Measurements from ENCODE around the gene LTBP2.

Gene LTBP2

DNA sequence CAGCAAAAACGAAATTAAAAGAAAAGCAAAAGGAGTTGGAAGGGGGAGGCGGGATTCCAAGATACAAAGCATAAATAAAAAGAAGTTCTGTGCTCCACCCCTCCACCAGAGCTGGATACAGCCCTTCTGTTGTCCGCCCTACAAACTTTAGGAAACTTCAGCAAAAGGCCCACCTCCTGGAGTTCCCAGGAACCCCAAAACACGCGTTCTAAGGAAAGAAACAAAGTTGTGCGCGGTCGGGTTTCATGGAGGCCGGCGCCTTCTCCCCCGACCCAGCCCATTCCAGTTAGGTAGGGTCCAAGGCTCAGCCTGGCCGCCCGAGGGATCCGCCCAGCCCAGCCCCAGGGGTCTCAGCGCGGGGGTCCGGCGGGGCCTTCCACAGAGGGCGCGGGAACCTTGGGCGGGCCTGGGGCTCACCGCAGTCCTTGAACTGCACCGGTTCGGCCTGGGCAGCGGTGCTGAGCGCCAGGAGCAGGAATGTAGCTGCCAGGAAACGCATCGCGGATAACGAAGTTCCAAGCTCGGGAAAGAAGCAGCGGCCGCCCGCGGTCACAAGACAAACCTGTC lies 119.2 kb downstream of the LTBP2 start, which contains the start of gene NPC2:
TSS of gene NPC2 (minus strand) at position 530 of the 567 bp plus-strand sequence. CDS start at position 499, 31 bp downstream.
- no peak for DNase-seq (ENCODE audit: extremely low read depth in 1 of 2, low read depth in 1 of 2)

DNA sequence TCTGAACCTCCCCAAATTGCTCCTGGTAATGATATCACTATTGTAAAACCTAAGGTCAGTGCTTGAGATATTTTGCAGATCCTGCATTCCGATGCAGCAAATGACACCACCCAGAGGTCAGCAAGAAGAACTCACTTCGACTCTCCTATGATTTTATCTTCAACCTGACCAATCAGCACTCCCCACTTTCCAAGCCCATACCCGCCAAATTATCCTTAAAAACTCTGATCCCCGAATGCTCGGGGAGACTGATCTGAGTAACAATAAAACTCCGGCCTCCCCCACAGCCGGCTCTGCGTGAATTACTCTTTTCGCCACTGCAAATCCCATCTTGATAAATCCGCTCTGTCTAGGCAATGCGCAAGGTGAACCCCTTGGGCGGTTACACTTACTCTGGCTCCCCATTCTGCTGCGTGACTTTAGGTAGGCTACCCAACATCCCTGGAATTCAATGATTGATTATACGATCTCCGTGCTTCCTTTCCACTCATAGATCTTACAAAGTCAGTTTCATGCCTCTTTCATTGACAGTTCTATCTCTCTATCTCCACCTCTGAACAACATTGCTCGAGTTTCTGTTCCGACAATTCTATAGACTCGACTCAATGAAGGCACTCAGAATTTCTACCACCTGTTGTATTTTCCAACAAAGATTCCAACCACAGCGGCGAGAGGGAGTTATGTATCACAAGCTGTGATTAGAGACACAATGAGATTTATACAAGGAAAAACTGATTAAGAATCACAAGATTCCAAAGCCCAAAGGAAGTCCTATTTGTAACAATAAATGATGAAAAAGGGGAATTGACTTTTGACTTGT lies 119.9 kb downstream of the LTBP2 start:
- no peak for DNase-seq (ENCODE audit: extremely low read depth in 1 of 2, low read depth in 1 of 2)

DNA sequence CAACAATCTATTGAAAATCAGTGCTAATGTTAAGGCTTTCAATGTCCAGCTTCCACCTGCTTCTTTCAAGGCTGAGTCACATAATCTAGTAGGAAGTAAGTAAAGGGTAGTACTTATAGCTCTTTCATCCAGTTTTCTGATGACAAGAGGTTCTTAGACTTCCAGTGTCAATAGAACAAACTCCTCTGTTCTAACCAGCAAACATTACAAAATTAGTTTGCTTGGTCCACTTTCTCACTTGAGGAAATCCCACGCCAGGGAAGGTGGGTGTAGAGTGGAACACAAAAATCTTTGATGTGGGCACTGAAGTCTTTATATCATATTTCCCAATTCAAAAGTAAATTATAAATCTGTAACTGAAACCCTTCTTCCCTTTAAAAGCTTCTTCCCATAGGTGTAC lies 121.6 kb downstream of the LTBP2 start:
- DNase-seq (ENCODE audit: extremely low read depth in 1 of 2, low read depth in 1 of 2), result no peak

DNA sequence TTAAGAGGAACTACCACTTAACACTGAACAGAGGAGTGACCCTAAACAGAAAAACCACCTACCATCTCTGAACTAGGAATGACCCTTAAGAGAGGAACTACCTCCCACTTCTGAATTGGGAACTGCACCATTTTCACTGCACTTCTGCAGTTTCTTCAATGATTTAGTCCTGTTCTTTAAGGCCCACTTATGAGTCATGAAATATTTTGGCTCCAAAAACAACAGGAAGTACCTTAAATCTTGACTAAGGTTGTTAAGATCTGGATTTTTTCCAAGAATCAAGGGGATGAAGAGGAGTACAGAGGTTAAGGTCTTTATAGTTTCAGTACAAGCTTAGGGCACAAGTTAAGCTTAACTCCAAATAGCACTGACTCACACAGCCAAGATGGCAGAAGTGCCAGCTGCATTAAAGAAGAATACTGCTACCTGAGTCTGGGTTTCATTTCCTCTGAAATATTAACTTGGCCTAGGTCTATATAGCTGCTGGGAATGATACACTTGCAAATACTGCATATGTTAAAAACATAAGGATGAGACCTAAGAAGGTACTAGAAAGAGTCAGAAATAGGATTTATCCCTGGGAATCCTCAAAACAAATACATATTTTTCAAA lies 123.1 kb downstream of the LTBP2 start:
- DNase-seq (ENCODE audit: extremely low read depth in 1 of 2, low read depth in 1 of 2), result no peak

DNA sequence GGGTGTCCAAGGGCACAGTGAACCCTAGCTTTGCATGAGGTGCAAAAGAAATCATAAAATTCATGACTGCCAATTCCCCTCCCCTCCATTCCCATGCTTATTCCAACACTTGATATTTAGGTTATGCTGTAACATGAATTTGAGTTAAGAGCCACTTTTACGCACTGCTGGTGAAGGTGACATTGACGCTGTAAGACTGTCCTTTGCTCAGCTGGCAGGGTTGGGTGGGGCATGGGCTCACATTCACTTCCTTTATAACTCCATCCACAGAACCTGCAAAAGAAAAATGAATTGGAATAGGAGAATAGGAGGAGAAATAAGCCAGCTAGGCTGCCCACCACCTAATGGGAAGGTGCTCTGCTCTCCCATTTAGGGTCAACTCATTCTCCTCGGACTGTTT lies 125.9 kb downstream of the LTBP2 start:
- no peak for DNase-seq (ENCODE audit: extremely low read depth in 1 of 2, low read depth in 1 of 2)

DNA sequence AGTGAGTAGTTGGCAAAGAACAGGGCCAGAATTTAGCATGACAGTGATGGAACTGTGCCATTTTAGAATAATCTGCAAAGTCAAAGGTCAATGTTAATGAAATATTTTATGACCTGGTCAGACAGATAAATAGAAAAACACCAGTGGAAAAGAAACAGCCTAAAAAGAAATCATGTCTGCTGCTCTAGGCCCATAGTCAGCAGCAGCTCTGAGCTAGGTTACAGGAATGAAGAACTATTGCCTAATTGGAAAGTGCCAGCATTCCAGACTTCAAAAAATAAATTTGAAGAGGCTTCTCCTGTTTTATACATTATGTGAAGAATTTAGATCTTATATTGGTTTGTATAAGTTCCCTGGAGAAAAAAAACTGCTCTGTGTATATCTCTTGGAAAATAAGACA lies 128.7 kb downstream of the LTBP2 start:
- DNase-seq (ENCODE audit: extremely low read depth in 1 of 2, low read depth in 1 of 2), result no peak

DNA sequence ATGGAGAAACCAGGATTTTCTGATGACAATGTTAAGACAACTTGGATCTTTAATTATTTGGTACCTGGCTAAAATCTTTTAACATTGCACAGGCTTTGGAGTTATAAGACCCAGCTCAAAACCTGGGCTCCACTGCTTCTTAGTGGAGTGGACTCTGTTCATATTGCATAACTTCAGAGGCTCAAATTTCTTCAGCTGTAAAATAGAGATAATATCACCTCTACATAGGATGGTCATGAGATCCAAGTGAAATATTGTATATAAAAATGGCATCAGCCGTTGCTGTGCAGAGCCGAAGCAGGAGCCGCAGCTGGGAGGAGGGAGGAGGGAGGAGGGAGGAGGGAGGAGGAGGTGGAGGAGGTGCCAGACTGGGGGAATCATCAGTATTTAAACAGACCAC lies 129.5 kb downstream of the LTBP2 start:
- DNase-seq (ENCODE audit: extremely low read depth in 1 of 2, low read depth in 1 of 2), result no peak

DNA sequence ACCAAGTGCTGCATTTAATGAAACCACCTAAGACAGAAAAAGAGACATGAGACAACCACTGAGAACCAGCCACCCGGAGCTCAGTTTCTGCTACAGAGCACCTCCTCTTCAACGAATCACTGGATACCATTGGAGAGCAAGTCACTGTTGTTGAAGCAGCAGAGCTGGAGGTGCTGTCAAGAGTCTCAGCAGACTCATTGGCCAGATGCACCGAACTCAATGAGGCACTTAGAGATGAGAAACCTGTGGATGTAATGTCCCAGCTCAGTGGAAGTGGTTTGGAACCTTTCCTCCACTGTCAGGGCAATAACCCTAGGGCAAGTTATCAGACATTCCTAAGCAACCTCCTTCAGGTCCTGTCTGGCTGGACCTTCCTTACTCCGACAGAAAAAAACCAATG lies 132.0 kb downstream of the LTBP2 start:
- DNase-seq (ENCODE audit: extremely low read depth in 1 of 2, low read depth in 1 of 2), result no peak

DNA sequence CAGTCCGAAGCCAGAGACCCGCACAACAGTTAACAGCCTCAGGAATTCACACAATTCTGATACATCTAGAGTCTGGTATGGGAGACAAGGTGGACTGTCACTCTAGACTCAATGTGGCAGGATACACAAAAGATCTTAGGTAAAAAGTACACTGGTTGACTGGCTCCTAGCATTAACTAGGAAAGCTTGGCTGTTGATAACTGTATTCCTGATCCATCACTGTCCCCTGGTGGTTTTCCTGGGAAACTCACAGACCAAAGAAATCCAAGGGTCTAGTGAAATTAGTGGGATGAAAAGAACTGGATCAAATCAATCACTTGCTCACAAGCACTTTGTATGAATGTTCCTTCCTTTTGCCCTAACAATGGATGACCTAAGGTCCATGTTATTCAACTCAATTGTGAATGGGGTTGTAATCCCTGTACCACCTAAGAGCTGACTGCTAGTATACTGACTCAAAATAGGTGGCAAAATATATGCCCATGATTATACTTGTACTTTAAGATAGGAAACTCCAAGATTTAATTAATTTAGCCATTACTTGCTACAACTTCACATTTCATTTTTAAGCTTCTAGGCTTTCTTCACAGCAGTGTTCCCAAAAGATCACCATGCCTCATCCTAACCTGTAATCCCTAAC lies 132.9 kb downstream of the LTBP2 start:
- DNase-seq (ENCODE audit: extremely low read depth in 1 of 2, low read depth in 1 of 2), result no peak

DNA sequence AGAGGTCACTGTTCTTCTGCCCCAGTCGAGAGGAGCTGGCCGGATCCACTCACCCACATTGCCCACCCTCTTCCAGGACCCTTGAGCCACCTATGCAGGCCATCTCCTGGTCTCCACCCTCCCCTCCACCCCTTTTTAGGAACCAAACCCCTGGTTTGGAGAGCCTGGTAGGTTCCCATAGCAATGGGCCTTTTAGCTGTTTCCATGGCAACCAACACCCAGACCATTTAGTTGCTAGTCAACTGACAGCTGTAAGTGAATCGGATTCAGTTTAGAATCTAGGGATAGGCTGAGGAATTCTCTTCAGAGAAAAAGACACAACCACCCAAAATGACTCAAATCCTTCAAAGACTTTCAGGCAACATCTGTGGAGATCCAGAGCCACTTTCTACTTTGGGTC lies 135.4 kb downstream of the LTBP2 start:
- DNase-seq (ENCODE audit: extremely low read depth in 1 of 2, low read depth in 1 of 2), result no peak

DNA sequence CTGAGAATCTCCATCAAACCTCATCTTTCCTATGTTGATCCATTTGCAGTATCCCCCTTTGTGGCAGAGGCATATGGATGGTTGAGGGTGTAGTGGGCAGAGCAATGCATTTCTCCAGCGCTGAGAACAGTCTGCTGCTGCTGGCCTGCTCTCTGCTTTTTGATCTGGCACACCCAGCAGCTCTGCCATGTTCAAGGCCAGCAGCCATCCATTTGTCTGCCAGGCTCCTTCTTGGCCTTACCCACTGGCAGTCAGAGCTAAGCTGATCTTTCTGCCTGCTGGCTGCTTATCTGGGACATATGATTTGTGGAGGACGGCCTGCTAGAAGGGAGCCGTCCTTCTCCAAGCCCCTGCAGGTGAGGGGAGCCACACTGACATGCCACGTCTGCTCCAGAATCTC lies 135.9 kb downstream of the LTBP2 start:
- DNase-seq (ENCODE audit: extremely low read depth in 1 of 2, low read depth in 1 of 2), result no peak

DNA sequence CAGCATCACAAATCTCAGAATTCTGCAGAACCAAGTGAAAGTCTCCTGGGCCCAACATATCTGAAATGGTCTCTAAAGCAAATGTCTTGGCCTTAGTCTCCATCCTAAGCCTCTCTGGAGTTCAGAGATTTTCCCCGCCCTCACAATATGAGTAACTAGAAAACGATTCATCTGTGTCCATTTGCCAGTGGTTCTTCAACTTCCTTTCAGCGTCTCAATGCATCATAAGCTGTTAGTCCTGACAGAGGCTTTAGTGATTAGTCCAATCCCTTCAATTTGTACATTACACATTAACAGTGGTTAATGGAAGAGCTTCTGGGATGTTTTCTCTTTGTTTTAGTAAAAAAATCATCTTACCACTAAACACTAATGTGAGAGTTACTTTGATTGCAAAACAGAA lies 136.4 kb downstream of the LTBP2 start:
- DNase-seq (ENCODE audit: extremely low read depth in 1 of 2, low read depth in 1 of 2), result no peak

DNA sequence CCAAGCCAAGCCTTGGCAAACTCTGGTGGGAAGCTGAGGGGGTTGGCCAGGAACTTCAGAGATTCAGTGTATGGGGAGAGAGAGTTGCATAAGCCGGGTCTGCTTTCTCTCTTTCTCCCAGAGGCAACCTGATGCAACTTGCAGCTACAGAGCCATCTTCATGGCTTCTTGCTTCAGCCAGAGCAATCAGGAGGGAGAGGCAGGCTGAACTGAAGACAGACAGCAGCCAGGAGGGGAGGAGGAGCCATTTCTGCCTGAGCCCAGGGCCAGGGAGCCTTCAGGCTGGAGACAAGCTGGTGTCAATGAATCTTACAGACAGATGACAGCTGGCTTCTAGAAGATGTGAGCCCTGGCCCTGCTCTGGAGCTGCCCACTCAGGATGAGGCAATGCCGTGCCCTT lies 137.7 kb downstream of the LTBP2 start:
- DNase-seq (ENCODE audit: extremely low read depth in 1 of 2, low read depth in 1 of 2), result no peak

DNA sequence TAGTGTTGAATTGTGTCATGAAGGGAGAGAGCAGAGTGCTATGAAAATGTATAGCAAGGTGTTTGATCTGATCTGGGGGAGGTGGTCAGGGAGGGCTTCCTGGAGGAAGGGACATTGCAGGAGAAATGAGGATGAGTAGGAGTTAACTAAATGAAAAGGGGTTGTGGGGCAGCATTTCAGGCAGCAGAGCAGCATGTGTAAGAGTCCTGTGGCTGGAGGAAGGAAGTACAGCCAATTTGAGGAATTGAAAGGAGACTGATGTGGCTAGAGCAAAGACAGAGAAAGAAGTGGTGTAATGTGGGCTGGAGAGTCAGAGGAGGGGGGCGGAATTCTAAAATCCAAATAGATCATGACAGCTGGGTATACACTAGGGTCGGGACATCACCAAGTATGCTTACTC lies 139.4 kb downstream of the LTBP2 start:
- DNase-seq (ENCODE audit: extremely low read depth in 1 of 2, low read depth in 1 of 2), result no peak

DNA sequence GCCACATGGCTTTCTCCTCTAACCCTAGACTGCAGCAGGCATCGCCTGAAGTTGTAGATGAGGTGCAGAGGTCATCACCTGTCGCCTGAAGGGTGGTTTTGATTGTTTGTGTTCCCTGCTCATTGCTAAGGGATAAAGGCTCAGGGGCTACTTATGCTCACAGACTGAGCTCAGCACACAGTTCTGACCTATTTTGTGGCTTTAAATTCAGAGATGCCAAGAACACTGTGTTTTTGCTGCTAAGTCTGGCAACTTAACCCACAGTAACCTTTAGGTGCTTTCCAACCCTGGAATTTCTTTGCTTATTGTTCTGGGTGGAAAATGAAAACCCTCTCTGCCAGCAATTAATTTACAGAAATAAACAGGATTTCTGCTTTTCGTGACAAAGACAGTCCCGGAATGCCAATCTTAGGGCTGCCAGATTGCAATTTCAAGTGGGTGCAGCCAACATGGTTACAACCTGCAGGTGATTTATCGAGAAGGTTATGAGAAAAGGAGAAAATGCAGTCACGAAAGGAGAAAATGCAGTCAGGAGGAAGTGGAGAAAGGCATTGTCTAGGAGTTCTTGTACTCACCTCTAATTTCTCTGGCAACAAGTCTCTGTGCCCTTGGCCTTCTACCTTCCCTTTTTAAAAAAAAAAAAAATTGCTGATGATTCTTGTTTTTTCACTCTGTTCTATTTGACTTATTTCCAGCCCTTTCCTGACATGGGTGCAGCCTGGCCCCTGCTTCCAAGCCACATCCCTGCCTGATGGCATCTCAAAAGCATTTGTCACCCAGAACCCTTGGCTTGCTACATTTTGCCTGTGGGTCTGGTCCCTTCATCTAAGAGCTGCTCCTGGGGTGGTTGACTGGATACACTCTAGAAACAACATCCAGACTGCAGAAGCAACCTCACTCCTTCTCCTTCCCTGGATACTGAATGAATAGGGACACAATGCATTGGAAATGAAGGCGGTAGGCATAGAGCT lies 142.2 kb downstream of the LTBP2 start:
- DNase-seq (ENCODE audit: extremely low read depth in 1 of 2, low read depth in 1 of 2), result no peak

DNA sequence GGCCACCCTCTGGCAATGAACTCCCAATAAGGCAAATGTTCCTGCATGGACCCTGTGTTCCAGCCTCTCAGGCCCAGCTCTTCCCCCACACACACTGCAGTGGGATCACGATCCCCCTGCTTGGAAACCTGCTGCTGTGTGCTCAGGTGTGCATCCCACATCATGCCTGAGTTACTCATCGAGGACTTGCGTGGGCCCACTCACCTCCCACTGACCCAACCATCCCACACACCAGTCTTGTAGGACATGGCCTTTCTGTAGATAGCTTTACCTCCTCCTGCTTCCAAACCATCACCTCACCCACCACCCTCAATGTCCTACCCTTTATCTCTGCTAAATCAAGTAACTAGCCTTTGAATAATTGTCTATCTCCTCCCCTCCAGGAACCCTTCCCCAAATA lies 143.5 kb downstream of the LTBP2 start:
- no peak for DNase-seq (ENCODE audit: extremely low read depth in 1 of 2, low read depth in 1 of 2)

DNA sequence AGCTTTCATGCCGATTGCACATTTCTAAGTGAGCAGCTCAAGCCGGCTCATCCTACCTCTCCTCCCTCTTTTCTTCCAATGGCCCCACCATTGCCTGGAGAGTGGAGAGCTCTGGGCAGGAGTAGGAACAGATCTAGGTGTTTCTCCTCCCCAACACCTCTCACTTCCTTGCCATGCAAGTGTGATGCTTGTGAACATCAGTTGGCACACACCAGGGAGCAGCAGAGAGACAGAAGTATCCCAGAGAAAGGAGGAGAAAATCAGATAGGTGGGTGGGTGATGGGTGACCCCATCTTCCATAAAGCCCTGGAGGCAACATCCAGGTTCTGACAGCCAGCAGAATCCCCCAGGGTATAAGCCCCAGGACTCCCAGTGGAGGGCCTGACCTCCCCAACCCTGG lies 146.7 kb downstream of the LTBP2 start:
- no peak for DNase-seq (ENCODE audit: extremely low read depth in 1 of 2, low read depth in 1 of 2)

DNA sequence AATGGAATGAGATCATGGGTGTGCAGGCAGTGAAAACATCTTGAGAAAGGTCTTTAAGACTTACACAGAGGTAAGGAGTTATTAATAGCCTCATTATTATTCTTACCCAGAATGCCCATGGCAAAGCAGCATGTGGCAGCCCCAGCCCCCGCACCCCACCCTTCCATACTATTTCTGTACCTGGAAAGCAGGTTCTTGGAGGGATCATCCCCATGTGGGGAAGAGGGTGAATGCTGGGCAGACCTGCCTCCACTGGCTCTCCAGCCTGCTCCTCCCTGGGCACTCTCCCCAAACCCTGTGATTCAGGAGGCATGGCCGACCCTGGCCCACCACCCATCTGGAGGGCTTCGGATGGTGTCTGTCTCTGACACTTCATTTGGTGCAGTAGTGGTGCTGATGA lies 147.3 kb downstream of the LTBP2 start:
- no peak for DNase-seq (ENCODE audit: extremely low read depth in 1 of 2, low read depth in 1 of 2)

DNA sequence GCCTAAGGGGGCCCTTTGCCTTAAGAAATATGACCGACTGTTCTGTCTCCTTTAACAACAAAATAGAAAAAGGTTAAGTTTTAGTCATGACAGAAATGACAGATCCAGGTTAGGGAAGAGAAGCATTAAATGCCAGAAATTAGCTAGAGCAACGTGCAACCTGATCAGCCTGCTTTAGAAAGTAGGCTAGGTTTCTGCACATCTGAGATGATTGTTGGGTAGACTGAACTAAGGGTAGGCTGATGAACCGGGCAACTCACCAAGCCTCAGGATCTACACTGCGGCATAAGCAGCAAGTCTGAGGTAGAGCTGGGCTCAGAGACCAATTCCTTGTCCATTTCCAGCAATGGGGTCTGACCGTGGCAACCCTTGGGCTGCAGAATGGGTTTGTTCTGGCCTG lies 148.3 kb downstream of the LTBP2 start:
- no peak for DNase-seq (ENCODE audit: extremely low read depth in 1 of 2, low read depth in 1 of 2)

DNA sequence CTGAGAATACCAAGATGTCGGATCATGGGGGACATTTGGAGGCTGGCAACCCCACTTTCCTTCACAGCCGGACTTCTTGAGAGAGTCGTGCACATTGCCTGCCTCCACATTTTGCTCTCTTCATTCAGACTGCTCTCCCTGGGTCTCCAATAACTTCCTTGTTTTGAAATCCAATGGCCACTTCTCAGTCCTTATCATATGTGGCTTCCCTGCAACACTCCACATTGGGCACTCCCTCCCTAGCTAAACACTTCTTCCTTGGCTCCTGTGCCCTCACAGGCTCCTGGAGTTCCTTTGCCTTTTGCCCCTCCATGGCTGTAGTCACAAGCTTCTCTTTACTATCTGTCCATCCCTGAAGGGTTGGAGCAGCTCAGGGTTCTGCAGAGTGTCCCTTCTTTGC lies 149.0 kb downstream of the LTBP2 start:
- no peak for DNase-seq (ENCODE audit: extremely low read depth in 1 of 2, low read depth in 1 of 2)

DNA sequence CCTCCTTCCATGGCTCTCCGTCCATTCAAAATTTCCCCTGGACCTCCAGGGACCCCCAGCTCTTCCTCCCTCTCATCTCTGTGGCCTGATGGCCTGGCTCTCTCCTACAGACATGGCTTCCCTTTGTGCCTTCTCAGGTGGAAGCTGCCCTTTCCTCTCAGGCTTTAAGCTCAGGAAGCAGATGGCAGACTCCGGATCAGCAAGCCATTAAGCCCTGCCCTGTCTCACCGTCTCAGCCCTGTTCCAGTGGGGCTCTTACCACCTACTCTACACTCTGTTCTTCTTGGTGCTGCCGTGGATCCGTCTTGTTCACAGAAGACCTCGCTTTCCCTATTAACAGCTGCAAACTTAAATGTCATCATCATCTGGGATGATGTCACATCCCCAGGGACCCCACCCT lies 152.1 kb downstream of the LTBP2 start:
- no peak for DNase-seq (ENCODE audit: extremely low read depth in 1 of 2, low read depth in 1 of 2)
